HEK293 (cell line): ENCODE results near the gene FAM20B.

Experiments used
- CTCF ChIA-PET: fragments of 350-600 bp; formaldehyde crosslinking; extraction: SDS; loops from one replicate; lab custom pipeline; 2021; ENCODE audit warnings: antibody characterized with exemption; lab: Yijun Ruan, JAX
- POLR2A ChIA-PET: fragments of 300-600 bp; formaldehyde crosslinking; extraction: SDS; loops from one replicate; lab custom pipeline; 2020; ENCODE audit warnings: antibody characterized with exemption, inconsistent platforms; lab: Yijun Ruan, JAX
- H3K27ac ChIP-seq: fragments of 200-500 bp; sonication (Bioruptor generic); 2 replicates; pipeline ENCODE4 v1.5.1; 2014; ENCODE audit warnings: low read depth, low read length, control low read depth, inconsistent platforms; ENCODE audit errors: extremely low read depth
- H3K36me3 ChIP-seq, 2 experiments: fragments of 200-500 bp in 1 of 2; sonication (Bioruptor generic) in 1 of 2; 1 replicate in 1 of 2; 2 replicates in 1 of 2; pipeline ENCODE4 v1.5.1; 2014 to 2017; ENCODE audit warnings: inconsistent platforms in 2 of 2, low read length in 2 of 2; ENCODE audit not compliant: control insufficient read depth in 2 of 2, insufficient read depth in 1 of 2
- H3K4me1 ChIP-seq: fragments of 200-500 bp; sonication (Bioruptor generic); 2 replicates; pipeline ENCODE4 v1.5.1; 2014; ENCODE audit warnings: mild to moderate bottlenecking, low read length, inconsistent platforms; ENCODE audit not compliant: control insufficient read depth, insufficient read depth
- H3K4me3 ChIP-seq: 2 replicates; pipeline ENCODE4 v1.5.1; 2011; ENCODE audit warnings: low read depth, mild to moderate bottlenecking, control low read depth, low read length, moderate library complexity
- H3K9me3 ChIP-seq: fragments of 200-500 bp; sonication (Bioruptor generic); 2 replicates; pipeline ENCODE4 v1.5.1; 2014; ENCODE audit warnings: low read depth, low read length, inconsistent platforms; ENCODE audit not compliant: control insufficient read depth, insufficient read depth
- GLIS1 ChIP-seq: fragments of 450-650 bp; formaldehyde crosslinking; IDR thresholded peaks from 2 replicates; pipeline ENCODE4 v1.5.1; 2016; ENCODE audit warnings: missing biosample characterization, missing genetic modification characterization
- GLIS2 ChIP-seq: fragments of 450-650 bp; formaldehyde crosslinking; IDR thresholded peaks from 2 replicates; pipeline ENCODE4 v1.5.1; 2016; ENCODE audit warnings: missing biosample characterization, missing genetic modification characterization
- KLF16 ChIP-seq: fragments of 450-650 bp; formaldehyde crosslinking; IDR thresholded peaks from 2 replicates; pipeline ENCODE4 v1.5.1; 2017; ENCODE audit warnings: missing biosample characterization, missing genetic modification characterization
- KLF9 ChIP-seq: fragments of 450-650 bp; formaldehyde crosslinking; IDR thresholded peaks from 2 replicates; pipeline ENCODE4 v1.5.1; 2016; ENCODE audit warnings: missing biosample characterization, missing genetic modification characterization, low read depth
- OSR2 ChIP-seq: fragments of 450-650 bp; formaldehyde crosslinking; IDR thresholded peaks from 2 replicates; pipeline ENCODE4 v1.5.1; 2016; ENCODE audit warnings: missing biosample characterization, missing genetic modification characterization
- RBAK ChIP-seq: fragments of 450-650 bp; formaldehyde crosslinking; IDR thresholded peaks from 2 replicates; pipeline ENCODE4 v1.5.1; 2016; ENCODE audit warnings: missing biosample characterization, missing genetic modification characterization
- SCRT2 ChIP-seq: fragments of 450-650 bp; formaldehyde crosslinking; IDR thresholded peaks from 2 replicates; pipeline ENCODE4 v1.5.1; 2016; ENCODE audit warnings: missing biosample characterization, missing genetic modification characterization
- YY2 ChIP-seq: fragments of 450-650 bp; formaldehyde crosslinking; IDR thresholded peaks from 2 replicates; pipeline ENCODE4 v1.5.1; 2016; ENCODE audit warnings: missing biosample characterization, missing genetic modification characterization
- ZBTB17 ChIP-seq: fragments of 450-650 bp; formaldehyde crosslinking; IDR thresholded peaks from 2 replicates; pipeline ENCODE4 v1.5.1; 2016; ENCODE audit warnings: missing biosample characterization, missing genetic modification characterization
- ZBTB7A ChIP-seq: fragments of 450-650 bp; formaldehyde crosslinking; IDR thresholded peaks from 2 replicates; pipeline ENCODE4 v1.5.1; 2016; ENCODE audit warnings: low read depth, missing biosample characterization, missing genetic modification characterization
- ZFP69B ChIP-seq: fragments of 450-650 bp; formaldehyde crosslinking; IDR thresholded peaks from 2 replicates; pipeline ENCODE4 v1.5.1; 2016; ENCODE audit warnings: missing biosample characterization, missing genetic modification characterization
- ZIC2 ChIP-seq: fragments of 450-650 bp; formaldehyde crosslinking; IDR thresholded peaks from 2 replicates; pipeline ENCODE4 v1.5.1; 2016; ENCODE audit warnings: missing biosample characterization, missing genetic modification characterization
- ZNF112 ChIP-seq: fragments of 450-650 bp; formaldehyde crosslinking; IDR thresholded peaks from 2 replicates; pipeline ENCODE4 v1.5.0; 2017; ENCODE audit warnings: missing biosample characterization, missing genetic modification characterization
- ZNF114 ChIP-seq: fragments of 450-650 bp; formaldehyde crosslinking; IDR thresholded peaks from 2 replicates; pipeline ENCODE4 v1.5.0; 2017; ENCODE audit warnings: missing biosample characterization, missing genetic modification characterization
- ZNF140 ChIP-seq: fragments of 450-650 bp; formaldehyde crosslinking; IDR thresholded peaks from 2 replicates; pipeline ENCODE4 v1.5.1; 2016; ENCODE audit warnings: missing biosample characterization, missing genetic modification characterization
- ZNF146 ChIP-seq: fragments of 450-650 bp; formaldehyde crosslinking; IDR thresholded peaks from 2 replicates; pipeline ENCODE4 v1.5.1; 2016; ENCODE audit warnings: missing biosample characterization, missing genetic modification characterization
- ZNF155 ChIP-seq: fragments of 450-650 bp; formaldehyde crosslinking; IDR thresholded peaks from 2 replicates; pipeline ENCODE4 v1.5.1; 2016; ENCODE audit warnings: missing biosample characterization, missing genetic modification characterization
- ZNF174 ChIP-seq: fragments of 450-650 bp; formaldehyde crosslinking; IDR thresholded peaks from 2 replicates; pipeline ENCODE4 v1.5.0; 2017; ENCODE audit warnings: missing biosample characterization, mild to moderate bottlenecking, missing genetic modification characterization
- ZNF239 ChIP-seq: fragments of 450-650 bp; formaldehyde crosslinking; IDR thresholded peaks from 2 replicates; pipeline ENCODE4 v1.5.1; 2016; ENCODE audit warnings: missing biosample characterization, missing genetic modification characterization
- ZNF266 ChIP-seq: fragments of 450-650 bp; formaldehyde crosslinking; IDR thresholded peaks from 2 replicates; pipeline ENCODE4 v1.5.1; 2016; ENCODE audit warnings: missing biosample characterization, missing genetic modification characterization, low read depth
- ZNF274 ChIP-seq, 2 experiments: fragments of 200-500 bp in 1 of 2; fragments of 450-650 bp in 1 of 2; sonication (Bioruptor generic) in 1 of 2; formaldehyde crosslinking in 1 of 2; IDR thresholded peaks; 2 replicates each; pipeline versions ENCODE4 v1.5.1 to v1.6.1; 2014 to 2016; ENCODE audit warnings: borderline replicate concordance in 1 of 2, inconsistent platforms in 1 of 2, low read length in 1 of 2, missing biosample characterization in 1 of 2, missing genetic modification characterization in 1 of 2
- ZNF560 ChIP-seq: fragments of 450-650 bp; formaldehyde crosslinking; IDR thresholded peaks from 2 replicates; pipeline ENCODE4 v1.5.1; 2017; ENCODE audit warnings: missing biosample characterization, missing genetic modification characterization, borderline replicate concordance
- ZNF571 ChIP-seq: fragments of 450-650 bp; formaldehyde crosslinking; IDR thresholded peaks from 2 replicates; pipeline ENCODE4 v1.5.0; 2017; ENCODE audit warnings: missing biosample characterization, missing genetic modification characterization
- ZNF660 ChIP-seq: fragments of 450-650 bp; IDR thresholded peaks from 2 replicates; pipeline ENCODE4 v1.5.1; 2018; ENCODE audit warnings: missing biosample characterization, mild to moderate bottlenecking, missing genetic modification characterization
- ZNF670 ChIP-seq: fragments of 450-650 bp; formaldehyde crosslinking; IDR thresholded peaks from 2 replicates; pipeline ENCODE4 v1.5.1; 2016; ENCODE audit warnings: missing biosample characterization, missing genetic modification characterization, low read depth
- ZNF792 ChIP-seq: fragments of 450-650 bp; formaldehyde crosslinking; IDR thresholded peaks from 2 replicates; pipeline ENCODE4 v1.5.1; 2016; ENCODE audit warnings: missing biosample characterization, missing genetic modification characterization
- ZSCAN18 ChIP-seq: fragments of 450-650 bp; formaldehyde crosslinking; IDR thresholded peaks from 2 replicates; pipeline ENCODE4 v1.5.1; 2016; ENCODE audit warnings: missing biosample characterization, missing genetic modification characterization
- ZSCAN23 ChIP-seq: fragments of 450-650 bp; formaldehyde crosslinking; IDR thresholded peaks from 2 replicates; pipeline ENCODE4 v1.5.1; 2016; ENCODE audit warnings: missing biosample characterization, missing genetic modification characterization
- TF ChIP-seq, protein P1 (sequence below): fragments of 450-650 bp; formaldehyde crosslinking; conservative IDR thresholded peaks from 2 replicates; pipeline ENCODE4 v1.5.1; 2016; ENCODE audit warnings: low read depth, missing biosample characterization, missing genetic modification characterization

FAM20B gene

DNA sequence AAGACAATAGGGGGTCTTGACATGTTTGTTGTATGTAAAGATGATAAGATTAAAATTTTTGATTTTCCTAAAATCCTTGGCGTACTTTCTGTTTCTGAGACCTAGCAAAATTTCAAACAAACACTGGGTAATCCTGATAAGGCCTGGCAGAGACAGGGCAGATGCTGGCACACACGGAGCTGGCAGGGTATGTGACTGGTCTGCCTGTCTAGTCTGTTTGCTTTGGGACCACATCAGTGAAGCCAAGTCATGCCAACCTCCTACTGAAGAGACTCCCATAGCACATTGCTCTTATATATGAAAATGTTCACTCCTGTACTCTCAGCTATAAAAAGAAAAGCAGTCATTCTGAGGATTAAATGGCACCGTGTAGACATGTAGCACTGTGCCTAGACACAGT is 70.2 kb downstream of the FAM20B start:
- Histone ChIP-seq H3K4me1 (no peaks in the 10 kb centered on the region), H3K27ac (no peak overlapping the region), H3K4me3 (no peak overlapping the region), H3K9me3 (no peaks in the 10 kb centered on the region), H3K36me3 (peaks cover 7 to 81% of the 10 kb centered on the region in 2 experiments)
- ChIA-PET CTCF (no interaction called here), POLR2A (no interaction called here)
- TF ChIP-seq ZNF239 (tag by site-specific recombination) (no peak), YY2 (no peak), OSR2 (tag by site-specific recombination) (no peak), ZBTB7A (tag by site-specific recombination) (no peak), ZBTB17 (tag by site-specific recombination) (no peak), SCRT2 (tag by site-specific recombination) (no peak), ZNF155 (tag by site-specific recombination) (no peak), ZNF266 (tag by site-specific recombination) (no peak), RBAK (tag by site-specific recombination) (no peak), ZNF146 (tag by site-specific recombination) (no peak), ZNF792 (tag by site-specific recombination) (no peak), ZNF571 (no peak), ZIC2 (no peak)

DNA sequence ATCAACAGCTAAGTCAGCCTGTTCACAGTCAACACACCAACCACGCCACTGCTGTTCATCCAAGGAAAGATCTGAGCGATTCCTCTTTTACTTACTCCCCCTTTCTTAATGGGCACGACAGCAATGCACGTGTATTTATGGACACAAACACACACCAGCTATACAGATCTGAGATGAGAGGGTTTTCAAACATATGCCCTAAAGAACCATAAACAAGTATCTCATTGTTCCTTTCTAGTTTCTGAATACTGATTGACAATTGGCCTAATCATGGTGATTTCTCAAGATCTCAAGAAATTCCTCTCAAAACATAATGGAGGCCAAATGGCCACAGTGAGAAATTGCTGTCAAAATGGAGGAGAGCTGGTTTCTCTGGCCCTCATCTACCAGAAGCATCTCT is 74.2 kb downstream of the FAM20B start:
- no peak overlapping the region for H3K4me3 ChIP-seq
- POLR2A ChIA-PET, result no interaction called here
- H3K9me3 ChIP-seq, result no peaks in the 10 kb centered on the region
- H3K4me1 ChIP-seq, result no peaks in the 10 kb centered on the region
- CTCF ChIA-PET, result no interaction called here
- H3K27ac ChIP-seq, result no peak overlapping the region
- no peak for TF ChIP-seq ZFP69B (tag by site-specific recombination)
- TF ChIP-seq ZNF670, result no peak
- TF ChIP-seq KLF16 (tag by site-specific recombination), result no peak
- TF ChIP-seq ZNF140 (tag by site-specific recombination), result no peak
- TF ChIP-seq ZSCAN18 (tag by site-specific recombination), result no peak
- no peak for TF ChIP-seq ZNF114 (tag by site-specific recombination)
- no peak for TF ChIP-seq ZNF660
- TF ChIP-seq ZNF174 (tag by site-specific recombination), result no peak
- TF ChIP-seq, all 188 proteins: peak for 0
- H3K36me3 ChIP-seq, result peaks cover 0 to 46% of the 10 kb centered on the region in 2 experiments; a peak in 2 of 3 replicates

- ChIA-PET POLR2A (no interaction called here), CTCF (no interaction called here)
- Histone ChIP-seq H3K9me3 (no peaks in the 10 kb centered on the region), H3K36me3 (peaks cover 0 to 33% of the 10 kb centered on the region in 2 experiments; a peak in 2 of 3 replicates), H3K4me3 (no peak overlapping the region), H3K27ac (no peak overlapping the region), H3K4me1 (no peaks in the 10 kb centered on the region)
- no peak for TF ChIP-seq ZSCAN23 (tag by site-specific recombination)
- TF ChIP-seq, protein P1, sequence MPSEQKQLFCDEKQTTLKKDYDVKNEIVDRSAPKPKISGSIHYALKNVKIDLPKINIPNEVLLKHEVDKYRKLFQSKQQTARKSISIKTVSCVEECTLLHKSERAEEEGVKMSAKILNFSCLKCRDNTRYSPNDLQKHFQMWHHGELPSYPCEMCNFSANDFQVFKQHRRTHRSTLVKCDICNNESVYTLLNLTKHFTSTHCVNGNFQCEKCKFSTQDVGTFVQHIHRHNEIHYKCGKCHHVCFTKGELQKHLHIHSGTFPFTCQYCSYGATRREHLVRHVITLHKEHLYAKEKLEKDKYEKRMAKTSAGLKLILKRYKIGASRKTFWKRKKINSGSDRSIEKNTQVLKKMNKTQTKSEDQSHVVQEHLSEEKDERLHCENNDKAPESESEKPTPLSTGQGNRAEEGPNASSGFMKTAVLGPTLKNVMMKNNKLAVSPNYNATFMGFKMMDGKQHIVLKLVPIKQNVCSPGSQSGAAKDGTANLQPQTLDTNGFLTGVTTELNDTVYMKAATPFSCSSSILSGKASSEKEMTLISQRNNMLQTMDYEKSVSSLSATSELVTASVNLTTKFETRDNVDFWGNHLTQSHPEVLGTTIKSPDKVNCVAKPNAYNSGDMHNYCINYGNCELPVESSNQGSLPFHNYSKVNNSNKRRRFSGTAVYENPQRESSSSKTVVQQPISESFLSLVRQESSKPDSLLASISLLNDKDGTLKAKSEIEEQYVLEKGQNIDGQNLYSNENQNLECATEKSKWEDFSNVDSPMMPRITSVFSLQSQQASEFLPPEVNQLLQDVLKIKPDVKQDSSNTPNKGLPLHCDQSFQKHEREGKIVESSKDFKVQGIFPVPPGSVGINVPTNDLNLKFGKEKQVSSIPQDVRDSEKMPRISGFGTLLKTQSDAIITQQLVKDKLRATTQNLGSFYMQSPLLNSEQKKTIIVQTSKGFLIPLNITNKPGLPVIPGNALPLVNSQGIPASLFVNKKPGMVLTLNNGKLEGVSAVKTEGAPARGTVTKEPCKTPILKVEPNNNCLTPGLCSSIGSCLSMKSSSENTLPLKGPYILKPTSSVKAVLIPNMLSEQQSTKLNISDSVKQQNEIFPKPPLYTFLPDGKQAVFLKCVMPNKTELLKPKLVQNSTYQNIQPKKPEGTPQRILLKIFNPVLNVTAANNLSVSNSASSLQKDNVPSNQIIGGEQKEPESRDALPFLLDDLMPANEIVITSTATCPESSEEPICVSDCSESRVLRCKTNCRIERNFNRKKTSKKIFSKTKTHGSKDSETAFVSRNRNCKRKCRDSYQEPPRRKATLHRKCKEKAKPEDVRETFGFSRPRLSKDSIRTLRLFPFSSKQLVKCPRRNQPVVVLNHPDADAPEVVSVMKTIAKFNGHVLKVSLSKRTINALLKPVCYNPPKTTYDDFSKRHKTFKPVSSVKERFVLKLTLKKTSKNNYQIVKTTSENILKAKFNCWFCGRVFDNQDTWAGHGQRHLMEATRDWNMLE, result no peak
- TF ChIP-seq ZNF560 (tag by site-specific recombination), result no peak
- no peak for TF ChIP-seq GLIS2 (tag by site-specific recombination)
- TF ChIP-seq GLIS1 (tag by site-specific recombination), result no peak
- no peak for TF ChIP-seq ZNF112 (tag by site-specific recombination)
- no peak for TF ChIP-seq ZNF274 (IDR thresholded peaks at IDR 0.05; ENCODE audit: low read length)
- TF ChIP-seq ZNF274 (tag by site-specific recombination; IDR thresholded peaks at IDR 0.05; ENCODE audit: borderline replicate concordance), result no peak
- no peak for TF ChIP-seq KLF9 (tag by site-specific recombination)
These were observed 75.9 kb downstream of the FAM20B start for GRCh38 chr1:179101566-179101965.
